ENCODE results near the gene NCAPD3.

DNA sequence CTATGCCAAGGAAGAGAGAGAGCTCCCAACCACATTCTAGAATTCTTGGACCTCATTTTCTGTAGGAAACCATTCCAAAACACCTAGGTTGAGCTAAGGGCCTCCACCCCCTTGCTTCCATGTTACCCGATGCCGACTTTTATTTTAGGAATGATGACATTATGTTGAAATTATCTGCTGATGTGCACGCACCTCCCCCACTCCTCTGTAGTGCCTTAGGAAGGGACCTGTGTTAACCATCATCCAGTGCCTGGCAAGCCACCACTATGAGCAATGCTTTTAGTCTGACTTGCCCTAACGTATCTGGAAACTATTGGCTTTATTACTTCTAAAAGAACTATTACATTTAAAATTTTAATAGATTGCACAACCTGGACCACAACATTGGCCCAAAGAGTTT, 42.1 kb downstream of the NCAPD3 start:
- TF ChIP-seq, protein P1, sequence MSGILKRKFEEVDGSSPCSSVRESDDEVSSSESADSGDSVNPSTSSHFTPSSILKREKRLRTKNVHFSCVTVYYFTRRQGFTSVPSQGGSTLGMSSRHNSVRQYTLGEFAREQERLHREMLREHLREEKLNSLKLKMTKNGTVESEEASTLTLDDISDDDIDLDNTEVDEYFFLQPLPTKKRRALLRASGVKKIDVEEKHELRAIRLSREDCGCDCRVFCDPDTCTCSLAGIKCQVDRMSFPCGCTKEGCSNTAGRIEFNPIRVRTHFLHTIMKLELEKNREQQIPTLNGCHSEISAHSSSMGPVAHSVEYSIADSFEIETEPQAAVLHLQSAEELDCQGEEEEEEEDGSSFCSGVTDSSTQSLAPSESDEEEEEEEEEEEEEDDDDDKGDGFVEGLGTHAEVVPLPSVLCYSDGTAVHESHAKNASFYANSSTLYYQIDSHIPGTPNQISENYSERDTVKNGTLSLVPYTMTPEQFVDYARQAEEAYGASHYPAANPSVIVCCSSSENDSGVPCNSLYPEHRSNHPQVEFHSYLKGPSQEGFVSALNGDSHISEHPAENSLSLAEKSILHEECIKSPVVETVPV (CRISPR knock-in tag; IDR thresholded peaks at IDR 0.05) = no peak
- TF ChIP-seq, protein P2, sequence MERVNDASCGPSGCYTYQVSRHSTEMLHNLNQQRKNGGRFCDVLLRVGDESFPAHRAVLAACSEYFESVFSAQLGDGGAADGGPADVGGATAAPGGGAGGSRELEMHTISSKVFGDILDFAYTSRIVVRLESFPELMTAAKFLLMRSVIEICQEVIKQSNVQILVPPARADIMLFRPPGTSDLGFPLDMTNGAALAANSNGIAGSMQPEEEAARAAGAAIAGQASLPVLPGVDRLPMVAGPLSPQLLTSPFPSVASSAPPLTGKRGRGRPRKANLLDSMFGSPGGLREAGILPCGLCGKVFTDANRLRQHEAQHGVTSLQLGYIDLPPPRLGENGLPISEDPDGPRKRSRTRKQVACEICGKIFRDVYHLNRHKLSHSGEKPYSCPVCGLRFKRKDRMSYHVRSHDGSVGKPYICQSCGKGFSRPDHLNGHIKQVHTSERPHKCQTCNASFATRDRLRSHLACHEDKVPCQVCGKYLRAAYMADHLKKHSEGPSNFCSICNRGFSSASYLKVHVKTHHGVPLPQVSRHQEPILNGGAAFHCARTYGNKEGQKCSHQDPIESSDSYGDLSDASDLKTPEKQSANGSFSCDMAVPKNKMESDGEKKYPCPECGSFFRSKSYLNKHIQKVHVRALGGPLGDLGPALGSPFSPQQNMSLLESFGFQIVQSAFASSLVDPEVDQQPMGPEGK (CRISPR knock-in tag; IDR thresholded peaks at IDR 0.05; ENCODE audit: borderline replicate concordance) = no peak
- TF ChIP-seq CSDC2 (CRISPR knock-in tag; IDR thresholded peaks at IDR 0.05) = no peak
- no peak for TF ChIP-seq ESRRG (CRISPR knock-in tag; IDR thresholded peaks at IDR 0.05)
- TF ChIP-seq, protein P3, sequence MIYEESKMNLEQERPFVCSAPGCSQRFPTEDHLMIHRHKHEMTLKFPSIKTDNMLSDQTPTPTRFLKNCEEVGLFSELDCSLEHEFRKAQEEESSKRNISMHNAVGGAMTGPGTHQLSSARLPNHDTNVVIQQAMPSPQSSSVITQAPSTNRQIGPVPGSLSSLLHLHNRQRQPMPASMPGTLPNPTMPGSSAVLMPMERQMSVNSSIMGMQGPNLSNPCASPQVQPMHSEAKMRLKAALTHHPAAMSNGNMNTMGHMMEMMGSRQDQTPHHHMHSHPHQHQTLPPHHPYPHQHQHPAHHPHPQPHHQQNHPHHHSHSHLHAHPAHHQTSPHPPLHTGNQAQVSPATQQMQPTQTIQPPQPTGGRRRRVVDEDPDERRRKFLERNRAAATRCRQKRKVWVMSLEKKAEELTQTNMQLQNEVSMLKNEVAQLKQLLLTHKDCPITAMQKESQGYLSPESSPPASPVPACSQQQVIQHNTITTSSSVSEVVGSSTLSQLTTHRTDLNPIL (CRISPR knock-in tag; IDR thresholded peaks at IDR 0.05; ENCODE audit: low read depth) = no peak
- TF ChIP-seq, protein P4, sequence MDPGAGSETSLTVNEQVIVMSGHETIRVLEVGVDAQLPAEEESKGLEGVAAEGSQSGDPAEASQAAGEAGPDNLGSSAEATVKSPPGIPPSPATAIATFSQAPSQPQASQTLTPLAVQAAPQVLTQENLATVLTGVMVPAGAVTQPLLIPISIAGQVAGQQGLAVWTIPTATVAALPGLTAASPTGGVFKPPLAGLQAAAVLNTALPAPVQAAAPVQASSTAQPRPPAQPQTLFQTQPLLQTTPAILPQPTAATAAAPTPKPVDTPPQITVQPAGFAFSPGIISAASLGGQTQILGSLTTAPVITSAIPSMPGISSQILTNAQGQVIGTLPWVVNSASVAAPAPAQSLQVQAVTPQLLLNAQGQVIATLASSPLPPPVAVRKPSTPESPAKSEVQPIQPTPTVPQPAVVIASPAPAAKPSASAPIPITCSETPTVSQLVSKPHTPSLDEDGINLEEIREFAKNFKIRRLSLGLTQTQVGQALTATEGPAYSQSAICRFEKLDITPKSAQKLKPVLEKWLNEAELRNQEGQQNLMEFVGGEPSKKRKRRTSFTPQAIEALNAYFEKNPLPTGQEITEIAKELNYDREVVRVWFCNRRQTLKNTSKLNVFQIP (CRISPR knock-in tag; IDR thresholded peaks at IDR 0.05; ENCODE audit: borderline replicate concordance, low read depth) = no peak
- no peak for TF ChIP-seq ZNF565 (CRISPR knock-in tag; conservative IDR thresholded peaks at IDR 0.05; ENCODE audit: low read depth)
- TF ChIP-seq TCF4 (CRISPR knock-in tag; IDR thresholded peaks at IDR 0.05; ENCODE audit: borderline replicate concordance) = no peak
- TF ChIP-seq ZFP30 (CRISPR knock-in tag; IDR thresholded peaks at IDR 0.05) = no peak
- TF ChIP-seq RARB (CRISPR knock-in tag; IDR thresholded peaks at IDR 0.05) = no peak
- no peak for TF ChIP-seq OSR1 (CRISPR knock-in tag; IDR thresholded peaks at IDR 0.05)
